Measurements from ENCODE around the gene MANSC4.

Gene MANSC4

GRCh38 chr12:27779920-27780611, at the start of gene MANSC4, which contains the start of gene KLHL42:
Gene MANSC4, minus strand, starts transcription at chr12:27780236. Its CDS starts 8,960 bp downstream, at chr12:27771276.
Gene KLHL42, plus strand, starts transcription at chr12:27780233. Its CDS starts 98 bp downstream, at chr12:27780331.
- peak; percentile 69 for DNase-seq

- DNase-seq, result no peak
Observed at GRCh38 chr12:27828196-27828595, 48.2 kb upstream of the MANSC4 start.

- DNase-seq, result no peak
Observed at GRCh38 chr12:27826076-27826475, 46.0 kb upstream of the MANSC4 start.

- peak; percentile 21 for DNase-seq
Observed at GRCh38 chr12:27824126-27824842, 44.2 kb upstream of the MANSC4 start.

GRCh38 chr12:27823038-27823437, 43.0 kb upstream of the MANSC4 start:
- no peak for DNase-seq

- peak; percentile 39 for DNase-seq
Observed at GRCh38 chr12:27822076-27822712, 42.2 kb upstream of the MANSC4 start.

GRCh38 chr12:27821259-27821973, 41.4 kb upstream of the MANSC4 start:
- DNase-seq, result peak; percentile 32

GRCh38 chr12:27820564-27820963, 40.5 kb upstream of the MANSC4 start:
- no peak for DNase-seq

GRCh38 chr12:27818401-27818918, 38.4 kb upstream of the MANSC4 start:
- DNase-seq, result no peak

GRCh38 chr12:27817766-27818165, 37.7 kb upstream of the MANSC4 start:
- no peak for DNase-seq

GRCh38 chr12:27814851-27815591, 35.0 kb upstream of the MANSC4 start:
- DNase-seq, result no peak

- DNase-seq, result no peak
Observed at GRCh38 chr12:27814411-27814810, 34.4 kb upstream of the MANSC4 start.

- no peak for DNase-seq
Observed at GRCh38 chr12:27812502-27812901, 32.5 kb upstream of the MANSC4 start.

GRCh38 chr12:27810756-27811155, 30.7 kb upstream of the MANSC4 start:
- no peak for DNase-seq

- no peak for DNase-seq
Observed at GRCh38 chr12:27808841-27809240, 28.8 kb upstream of the MANSC4 start.

- DNase-seq, result peak; percentile 21
Observed at GRCh38 chr12:27807063-27807703, 27.1 kb upstream of the MANSC4 start.

- DNase-seq, result no peak
Observed at GRCh38 chr12:27806259-27806658, 26.2 kb upstream of the MANSC4 start.

GRCh38 chr12:27805238-27805637, 25.2 kb upstream of the MANSC4 start:
- DNase-seq, result no peak

- no peak for DNase-seq
Observed at GRCh38 chr12:27802936-27803335, 22.9 kb upstream of the MANSC4 start.

- DNase-seq, result no peak
Observed at GRCh38 chr12:27802511-27802910, 22.5 kb upstream of the MANSC4 start.

GRCh38 chr12:27801630-27802029, 21.6 kb upstream of the MANSC4 start:
- DNase-seq, result no peak

- no peak for DNase-seq
Observed at GRCh38 chr12:27800819-27801218, 20.8 kb upstream of the MANSC4 start.

Data from CD4-positive, alpha-beta T cell treated with Interleukin-15 for 1 hour (primary cell).